ENCODE results near the gene ST8SIA2. TPM values are rescaled to one million over a fixed set of nuclear protein-coding genes. Genes with fewer than 3 reads are reported as not detected.

The ST8SIA2 gene
- total RNA-seq, 1 donor from 2014 or later: 13.6 TPM

Small RNA genes lying within 50 kb of the gene (small RNA-seq; reads per million reads assigned to genes)
- gene RF01233: not detected

All from neural progenitor cell (in vitro differentiated cells).